ENCODE data around the gene MEN1.
A peak's percentile ranks its signal among the peaks of the same experiment; 100 is the strongest.

MEN1 gene

GRCh38 chr11:64803846-64804345 is 6.5 kb downstream of the MEN1 start:
- peak overlapping the region; percentile 67 for H3K4me3 ChIP-seq (ENCODE audit: low read depth, low read length)
- no peak for TF ChIP-seq CTCF (IDR thresholded peaks at IDR 0.05; ENCODE audit: low read depth, low read length, missing control alignments)
- no peak for DNase-seq (ENCODE audit: low read depth)

GRCh38 chr11:64803158-64803845 is 7.0 kb downstream of the MEN1 start, which contains the start of gene MAP4K2:
TSS of gene MAP4K2 (minus strand) at chr11:64803214. CDS start at chr11:64803149, 65 bp downstream.
- H3K4me3 ChIP-seq (ENCODE audit: low read depth, low read length), result peak within 1 kb of the TSS; percentile 91
- no peak for DNase-seq (ENCODE audit: low read depth)
- no peak for TF ChIP-seq CTCF (IDR thresholded peaks at IDR 0.05; ENCODE audit: low read depth, low read length, missing control alignments)

- TF ChIP-seq CTCF (IDR thresholded peaks at IDR 0.05; ENCODE audit: low read depth, low read length, missing control alignments), result no peak
- DNase-seq (ENCODE audit: low read depth), result no peak
- H3K4me3 ChIP-seq (ENCODE audit: low read depth, low read length), result peak overlapping the region; percentile 91
Observed at GRCh38 chr11:64802370-64803157, 7.8 kb downstream of the MEN1 start.

GRCh38 chr11:64801561-64802369 is 8.6 kb downstream of the MEN1 start:
- TF ChIP-seq CTCF (IDR thresholded peaks at IDR 0.05; ENCODE audit: low read depth, low read length, missing control alignments), result no peak
- DNase-seq (ENCODE audit: low read depth), result no peak
- peak overlapping the region; percentile 91 for H3K4me3 ChIP-seq (ENCODE audit: low read depth, low read length)

GRCh38 chr11:64801158-64801464 is 9.2 kb downstream of the MEN1 start:
- TF ChIP-seq CTCF (IDR thresholded peaks at IDR 0.05; ENCODE audit: low read depth, low read length, missing control alignments), result no peak

GRCh38 chr11:64800303-64801157 is 9.8 kb downstream of the MEN1 start:
- no peak overlapping the region; the same call in 1 of the 2 replicates for H3K4me3 ChIP-seq (ENCODE audit: low read depth, low read length)
- no peak for TF ChIP-seq CTCF (IDR thresholded peaks at IDR 0.05; ENCODE audit: low read depth, low read length, missing control alignments)
- no peak for DNase-seq (ENCODE audit: low read depth)

More at GRCh38 chr11:64801158-64801464, 9.2 kb downstream of the MEN1 start:
- peak overlapping the region; percentile 91 for H3K4me3 ChIP-seq (ENCODE audit: low read depth, low read length)
- DNase-seq (ENCODE audit: low read depth), result no peak
